ENCODE measurements around the gene FAM3B. TPM values are rescaled to one million over a fixed set of nuclear protein-coding genes. Genes with fewer than 3 reads are reported as not detected.
A peak's percentile ranks its signal among the peaks of the same experiment; 100 is the strongest.

FAM3B gene, protein sequence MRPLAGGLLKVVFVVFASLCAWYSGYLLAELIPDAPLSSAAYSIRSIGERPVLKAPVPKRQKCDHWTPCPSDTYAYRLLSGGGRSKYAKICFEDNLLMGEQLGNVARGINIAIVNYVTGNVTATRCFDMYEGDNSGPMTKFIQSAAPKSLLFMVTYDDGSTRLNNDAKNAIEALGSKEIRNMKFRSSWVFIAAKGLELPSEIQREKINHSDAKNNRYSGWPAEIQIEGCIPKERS
- not detected for total RNA-seq

DNA sequence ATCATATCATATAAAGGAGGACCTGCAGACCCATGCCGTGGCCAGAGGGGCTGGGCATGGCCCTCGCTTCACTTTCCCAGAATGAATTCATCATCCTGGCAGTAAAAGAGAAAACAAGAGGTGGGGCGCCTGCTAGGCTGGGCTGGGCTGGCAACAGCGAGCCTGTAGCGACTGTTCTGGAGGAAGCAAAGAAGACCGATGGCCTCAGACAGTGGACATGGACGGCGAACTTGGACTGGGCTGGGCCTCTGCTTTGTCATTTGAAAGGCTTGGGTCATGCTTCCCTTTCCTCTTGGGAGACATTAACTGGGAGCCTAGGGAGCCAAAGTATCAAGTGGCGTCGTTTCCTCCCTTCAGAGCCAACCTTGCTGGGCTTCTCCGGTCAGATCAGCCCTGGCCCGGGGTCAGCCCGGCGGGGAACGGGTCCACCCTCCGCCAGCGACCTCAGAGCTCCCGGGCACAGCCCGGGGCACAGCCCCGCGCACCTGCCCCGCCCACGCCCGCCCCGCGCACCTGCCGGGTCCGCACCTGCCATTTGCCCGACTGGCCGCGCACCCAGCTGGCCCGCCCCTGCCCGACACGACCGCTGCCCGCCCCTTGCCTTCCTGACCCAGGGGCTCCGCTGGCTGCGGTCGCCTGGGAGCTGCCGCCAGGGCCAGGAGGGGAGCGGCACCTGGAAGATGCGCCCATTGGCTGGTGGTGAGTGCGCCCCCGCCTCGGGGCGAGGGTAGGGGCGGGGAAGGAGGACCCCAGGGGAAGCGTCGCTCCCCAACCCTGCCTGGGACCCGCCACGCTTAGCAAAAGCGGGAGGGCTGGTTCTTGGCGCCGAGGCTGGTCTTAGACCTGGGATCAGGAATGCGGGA lies at the start of gene FAM3B:
TSS of gene FAM3B (plus strand) at position 602 of the 863 bp plus-strand sequence. CDS start at position 681, 79 bp downstream.
- H3K4me3 Mint-ChIP-seq, result no peak within 1 kb of the TSS
- no peaks in the 10 kb centered on the region for H3K9me3 Mint-ChIP-seq
- H3K4me1 Mint-ChIP-seq, result peaks cover 6% of the 10 kb centered on the region
- no peak for DNase-seq
- peaks cover 35% of the 10 kb centered on the region for H3K27me3 Mint-ChIP-seq
- H3K36me3 Mint-ChIP-seq, result no peaks in the 10 kb centered on the region
- H3K27ac Mint-ChIP-seq, result no peak within 1 kb of the TSS

DNA sequence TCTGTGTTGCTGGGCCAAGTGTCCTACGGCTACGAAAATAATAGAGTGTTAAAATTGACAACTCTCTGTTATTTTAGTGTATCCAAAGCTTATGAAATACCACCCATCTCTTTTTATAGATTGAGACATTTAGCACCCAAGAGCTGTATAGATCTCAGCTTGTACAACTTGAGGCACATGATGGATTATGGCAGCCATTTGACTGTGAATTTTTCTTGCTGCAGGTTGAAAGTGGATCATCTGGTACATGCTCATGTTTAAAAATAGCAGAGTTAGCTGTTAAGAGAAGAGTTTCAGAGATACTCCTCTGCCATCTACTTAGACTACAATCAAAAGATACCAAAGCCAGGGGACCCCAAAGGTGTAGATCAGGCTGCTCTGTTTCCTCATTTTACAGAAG lies 49.3 kb upstream of the FAM3B start:
- Mint-ChIP-seq H3K4me1 (no peaks in the 10 kb centered on the region), H3K27ac (no peak overlapping the region), H3K9me3 (peaks cover 15% of the 10 kb centered on the region), H3K4me3 (no peak overlapping the region), H3K27me3 (peaks cover 14% of the 10 kb centered on the region), H3K36me3 (no peaks in the 10 kb centered on the region)
- DNase-seq, result no peak

DNA sequence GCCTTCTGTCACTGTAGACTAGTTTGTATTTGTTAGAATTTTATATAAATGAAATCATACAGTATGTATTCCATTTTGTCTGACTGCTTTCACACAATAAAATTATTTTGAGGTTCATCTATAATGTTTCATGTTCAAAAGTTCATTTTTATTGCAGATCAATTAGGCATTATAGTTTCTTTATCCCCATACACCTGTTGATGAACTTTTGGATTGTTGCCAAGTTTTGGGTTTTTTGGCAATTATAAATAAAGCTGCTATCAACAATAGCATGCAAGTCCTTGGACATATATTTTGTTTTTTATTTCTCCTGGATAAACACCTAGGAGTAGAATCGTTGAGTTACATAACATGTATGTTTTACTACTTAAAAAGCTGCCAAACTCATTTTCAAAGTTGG lies 47.1 kb upstream of the FAM3B start:
- H3K27ac Mint-ChIP-seq, result no peak overlapping the region
- H3K4me1 Mint-ChIP-seq, result no peaks in the 10 kb centered on the region
- peaks cover 13% of the 10 kb centered on the region for H3K9me3 Mint-ChIP-seq
- H3K36me3 Mint-ChIP-seq, result peaks cover 4% of the 10 kb centered on the region
- peaks cover 2% of the 10 kb centered on the region for H3K27me3 Mint-ChIP-seq
- no peak overlapping the region for H3K4me3 Mint-ChIP-seq
- no peak for DNase-seq

DNA sequence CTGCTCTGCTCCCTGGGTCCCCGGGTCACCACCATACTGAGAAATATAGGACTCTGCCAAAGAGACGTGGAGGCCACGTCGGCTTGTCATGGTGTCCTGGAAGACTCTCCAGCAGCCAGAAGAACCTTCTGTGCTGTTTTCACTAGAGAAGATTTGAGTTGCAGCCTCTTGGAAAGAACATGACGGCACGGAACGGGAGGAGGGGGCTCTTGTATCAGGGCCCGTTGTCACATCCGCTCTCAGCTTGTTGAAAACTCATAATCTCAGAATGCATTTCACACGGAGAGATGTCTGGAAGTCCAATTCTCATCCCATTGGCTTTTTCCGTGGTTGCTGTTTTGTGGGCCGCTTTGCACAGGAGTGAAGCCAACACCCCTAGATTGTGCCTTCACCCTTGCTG lies 39.4 kb upstream of the FAM3B start:
- peaks cover 5% of the 10 kb centered on the region for H3K27me3 Mint-ChIP-seq
- no peak overlapping the region for H3K4me3 Mint-ChIP-seq
- peaks cover 8% of the 10 kb centered on the region for H3K9me3 Mint-ChIP-seq
- no peak for DNase-seq
- H3K36me3 Mint-ChIP-seq, result peaks cover 4% of the 10 kb centered on the region
- H3K27ac Mint-ChIP-seq, result no peak overlapping the region
- H3K4me1 Mint-ChIP-seq, result no peaks in the 10 kb centered on the region

DNA sequence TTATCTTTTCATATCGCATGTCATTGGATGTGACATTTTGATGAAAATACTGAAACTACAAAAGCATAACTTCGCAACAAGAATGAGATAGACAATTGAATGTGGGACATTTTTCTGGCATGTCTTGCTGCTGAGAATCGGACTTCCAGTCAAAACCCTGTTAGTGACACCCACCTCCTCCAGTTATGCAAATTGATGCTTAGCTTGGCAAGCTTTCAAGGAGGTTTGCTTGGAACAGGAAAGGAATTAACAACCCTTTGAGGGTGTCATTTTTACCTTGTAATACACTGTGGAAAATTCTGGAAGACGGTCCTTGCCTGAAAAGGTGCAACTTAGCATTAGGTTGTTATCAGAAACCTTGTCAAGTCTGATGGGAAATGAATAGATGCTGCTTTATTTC lies 38.8 kb upstream of the FAM3B start:
- H3K9me3 Mint-ChIP-seq, result peaks cover 2% of the 10 kb centered on the region

DNA sequence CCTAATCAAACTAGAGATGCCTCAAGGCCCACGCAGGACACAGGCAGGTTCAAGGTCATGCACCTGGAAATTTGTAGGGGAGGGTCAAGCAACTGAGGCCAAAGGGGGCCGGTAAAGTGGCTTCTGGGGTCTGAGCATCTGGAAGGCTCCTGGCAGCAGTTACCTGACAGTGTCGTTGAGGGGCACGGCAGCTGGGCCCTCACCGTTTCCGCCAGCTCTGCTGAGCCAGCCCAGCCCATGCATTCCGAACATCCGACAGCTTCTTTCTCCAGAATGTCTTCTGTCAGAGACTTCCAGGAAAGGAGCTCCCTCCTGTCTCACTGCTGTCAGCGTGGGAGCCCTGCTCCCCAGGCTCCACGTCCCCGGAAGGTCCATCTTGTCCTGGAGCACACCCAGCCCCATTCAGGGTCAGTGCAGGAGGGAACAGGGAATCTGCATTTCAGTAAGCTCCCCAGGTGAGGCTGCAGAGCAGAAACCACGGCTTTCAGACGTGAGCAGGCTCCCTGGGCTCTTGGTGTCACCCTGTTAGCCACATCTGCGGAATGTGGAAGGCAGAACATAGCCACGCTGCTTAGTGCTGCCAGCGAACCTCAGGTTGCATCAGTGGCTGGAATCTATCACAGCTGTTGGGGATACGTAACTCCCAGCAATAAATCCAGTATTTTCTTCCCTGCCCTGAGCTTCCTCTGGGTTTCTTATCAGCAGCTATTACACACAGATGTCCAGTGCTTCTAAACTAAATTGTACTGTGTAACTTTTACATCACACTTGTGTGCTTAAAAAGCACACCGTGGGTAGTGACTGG lies 36.3 kb upstream of the FAM3B start:
- Mint-ChIP-seq H3K27me3 (peaks cover 13% of the 10 kb centered on the region), H3K9me3 (no peaks in the 10 kb centered on the region)

More for the DNA sequence above, 38.8 kb upstream of the FAM3B start:
- DNase-seq, result no peak
- Mint-ChIP-seq H3K27ac (no peak overlapping the region), H3K36me3 (peaks cover under 1% of the 10 kb centered on the region), H3K4me3 (no peak overlapping the region), H3K4me1 (no peaks in the 10 kb centered on the region), H3K27me3 (peaks cover 9% of the 10 kb centered on the region)

DNA sequence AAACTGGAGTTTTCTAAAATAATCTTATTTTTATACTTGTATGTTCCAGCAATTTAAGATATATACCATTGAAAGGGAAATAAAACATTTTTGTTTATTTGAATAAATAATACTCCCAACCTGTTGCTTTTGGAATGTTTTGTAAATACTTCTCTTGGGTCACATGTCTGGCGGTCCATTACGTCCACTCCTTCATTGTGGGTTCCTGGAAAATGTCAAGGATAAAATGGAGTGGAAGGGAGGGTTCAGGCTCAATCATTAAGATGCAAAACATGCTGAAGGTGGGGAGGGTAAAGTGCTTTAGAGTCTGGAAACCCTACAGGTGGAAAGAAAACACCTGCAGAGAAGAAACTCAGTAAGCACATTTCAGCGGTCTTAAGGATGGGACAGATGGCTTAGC lies 34.2 kb upstream of the FAM3B start:
- no peak overlapping the region for H3K4me3 Mint-ChIP-seq
- H3K36me3 Mint-ChIP-seq, result no peaks in the 10 kb centered on the region
- H3K27me3 Mint-ChIP-seq, result peaks cover 13% of the 10 kb centered on the region

More for the DNA sequence above, 36.3 kb upstream of the FAM3B start:
- Mint-ChIP-seq H3K27ac (peak overlapping the region; percentile 27), H3K4me3 (no peak overlapping the region), H3K4me1 (peaks cover 2% of the 10 kb centered on the region), H3K36me3 (no peaks in the 10 kb centered on the region)
- no peak for DNase-seq

DNA sequence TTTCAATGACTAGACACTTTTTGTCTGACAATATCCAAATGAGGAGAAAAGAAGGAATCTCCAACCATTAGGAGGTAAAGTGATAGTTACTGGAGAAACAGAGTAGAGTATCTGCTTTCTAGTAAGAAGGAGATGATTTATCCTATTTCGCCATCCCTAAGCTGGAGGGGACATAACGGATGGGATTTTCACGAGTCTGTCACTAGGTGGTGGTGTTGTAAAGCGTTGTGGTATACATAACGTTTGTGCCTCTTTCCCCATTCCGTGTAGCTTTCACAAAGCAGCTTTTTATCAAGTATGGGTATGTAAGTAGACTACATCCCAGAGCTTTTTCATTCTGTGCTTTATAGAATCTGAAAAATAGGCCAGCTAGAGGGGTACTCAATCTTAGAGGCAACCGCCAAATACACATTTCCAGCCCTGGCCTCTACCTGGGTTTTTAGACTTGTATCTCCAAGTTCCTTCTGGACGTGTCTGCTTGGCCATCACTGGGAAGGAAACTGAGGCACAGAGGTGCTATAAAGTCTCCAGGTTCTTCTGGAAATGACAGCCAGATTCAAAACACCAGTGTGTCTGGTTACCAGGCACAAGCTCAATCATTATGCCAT lies 33.3 kb upstream of the FAM3B start:
- H3K4me1 Mint-ChIP-seq, result peaks cover 2% of the 10 kb centered on the region
- peaks cover 13% of the 10 kb centered on the region for H3K27me3 Mint-ChIP-seq
- DNase-seq, result peak; percentile 11
- no peaks in the 10 kb centered on the region for H3K9me3 Mint-ChIP-seq
- no peak overlapping the region for H3K27ac Mint-ChIP-seq
- no peak overlapping the region for H3K4me3 Mint-ChIP-seq
- no peaks in the 10 kb centered on the region for H3K36me3 Mint-ChIP-seq

More for the DNA sequence above, 34.2 kb upstream of the FAM3B start:
- peaks cover 2% of the 10 kb centered on the region for H3K4me1 Mint-ChIP-seq
- H3K9me3 Mint-ChIP-seq, result no peaks in the 10 kb centered on the region
- H3K27ac Mint-ChIP-seq, result no peak overlapping the region
- DNase-seq, result no peak

DNA sequence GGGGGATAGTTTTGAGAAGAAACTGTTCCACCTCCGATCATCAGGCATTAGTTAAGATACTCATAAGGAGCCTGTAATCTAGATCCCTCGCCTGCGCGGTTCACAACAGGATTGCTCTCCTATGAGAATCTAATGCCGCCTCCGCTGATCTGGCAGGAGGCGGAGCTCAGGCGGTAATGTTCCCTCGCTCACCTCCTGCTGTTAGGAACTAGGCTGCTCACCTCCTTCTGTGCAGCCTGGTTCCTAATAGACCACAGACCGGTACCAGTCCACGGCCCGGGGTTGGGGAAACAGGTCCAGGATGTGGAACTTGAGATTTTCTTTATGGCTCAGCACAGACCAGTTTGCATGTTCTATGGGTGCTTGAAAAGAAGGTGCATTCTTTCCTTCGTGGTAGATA lies 27.2 kb upstream of the FAM3B start:
- H3K36me3 Mint-ChIP-seq, result no peaks in the 10 kb centered on the region
- no peak overlapping the region for H3K27ac Mint-ChIP-seq
- H3K27me3 Mint-ChIP-seq, result peaks cover 10% of the 10 kb centered on the region
- no peaks in the 10 kb centered on the region for H3K9me3 Mint-ChIP-seq
- no peak overlapping the region for H3K4me3 Mint-ChIP-seq
- H3K4me1 Mint-ChIP-seq, result peaks cover 3% of the 10 kb centered on the region
- DNase-seq, result no peak

DNA sequence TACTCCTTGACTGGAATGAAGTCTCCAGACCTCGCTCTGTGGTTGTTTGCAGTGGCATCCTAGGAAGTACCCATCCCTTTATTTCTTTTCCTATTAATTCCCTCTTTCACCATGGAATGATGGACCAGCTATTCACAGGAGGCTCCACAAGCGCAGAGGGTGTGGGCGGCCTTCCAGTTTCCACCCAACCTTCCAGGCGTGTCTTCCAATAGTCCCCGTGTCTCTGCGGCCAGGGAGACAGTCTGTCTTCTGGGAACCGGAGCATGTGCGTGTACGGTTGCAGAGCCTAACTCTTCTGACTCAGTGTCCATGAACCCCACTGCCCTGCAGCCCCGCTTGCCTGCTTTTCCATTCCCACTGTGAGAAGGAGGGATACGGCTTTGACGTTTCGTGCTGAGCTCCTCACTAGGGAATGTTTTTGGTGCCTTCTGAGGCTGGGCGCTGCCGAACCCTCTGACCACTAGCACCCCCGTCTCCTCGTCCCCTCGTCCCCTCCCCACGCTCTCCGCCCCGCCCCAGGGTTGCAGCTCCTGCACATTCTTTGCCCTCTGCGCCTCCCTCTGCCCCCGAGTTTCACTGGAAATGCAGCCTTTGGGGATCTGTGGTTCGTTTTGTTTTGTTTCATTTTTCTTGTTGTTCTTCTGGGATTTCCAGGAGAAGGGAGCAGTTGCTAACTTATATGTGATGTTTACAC lies 26.3 kb upstream of the FAM3B start:
- peaks cover 14% of the 10 kb centered on the region for H3K27me3 Mint-ChIP-seq
- no peaks in the 10 kb centered on the region for H3K36me3 Mint-ChIP-seq
- H3K27ac Mint-ChIP-seq, result no peak overlapping the region
- H3K4me3 Mint-ChIP-seq, result no peak overlapping the region
- H3K9me3 Mint-ChIP-seq, result no peaks in the 10 kb centered on the region
- H3K4me1 Mint-ChIP-seq, result peaks cover 3% of the 10 kb centered on the region
- DNase-seq, result no peak

DNA sequence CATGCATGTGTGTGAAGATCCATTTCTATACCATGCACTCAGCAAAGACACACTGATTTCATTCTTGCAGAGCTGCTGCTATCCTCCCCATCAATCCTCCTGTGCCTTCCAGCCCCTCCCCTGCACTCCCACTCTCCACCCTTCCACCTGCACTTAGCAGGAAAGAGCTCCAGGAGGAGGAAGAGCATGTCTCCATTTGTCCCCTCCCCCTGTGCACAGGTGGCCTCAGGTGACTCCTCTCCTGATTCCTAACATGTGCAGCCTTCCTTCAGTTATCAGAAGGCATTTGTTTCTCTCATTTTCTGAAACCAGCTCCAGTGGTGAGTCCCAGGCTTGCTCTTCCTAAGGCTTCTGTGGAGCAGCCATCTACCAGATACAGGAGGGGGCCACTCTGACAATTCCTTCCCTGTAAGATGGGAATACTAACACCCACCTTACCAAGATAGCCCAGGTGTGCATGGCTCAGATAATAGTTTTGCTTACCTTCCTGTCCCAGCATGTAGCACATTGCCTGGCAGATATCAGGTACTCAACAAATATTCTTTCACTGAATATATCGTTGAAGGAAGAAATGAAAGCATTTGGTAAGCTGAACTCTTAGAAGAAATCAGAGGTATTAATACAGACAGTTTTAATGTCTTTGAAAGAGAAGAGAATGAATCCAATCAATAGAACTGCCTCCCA lies 21.9 kb upstream of the FAM3B start:
- H3K36me3 Mint-ChIP-seq, result no peaks in the 10 kb centered on the region
- no peak for DNase-seq
- no peak overlapping the region for H3K27ac Mint-ChIP-seq
- peaks cover 3% of the 10 kb centered on the region for H3K4me1 Mint-ChIP-seq
- H3K4me3 Mint-ChIP-seq, result no peak overlapping the region
- H3K27me3 Mint-ChIP-seq, result peaks cover 14% of the 10 kb centered on the region
- no peaks in the 10 kb centered on the region for H3K9me3 Mint-ChIP-seq

DNA sequence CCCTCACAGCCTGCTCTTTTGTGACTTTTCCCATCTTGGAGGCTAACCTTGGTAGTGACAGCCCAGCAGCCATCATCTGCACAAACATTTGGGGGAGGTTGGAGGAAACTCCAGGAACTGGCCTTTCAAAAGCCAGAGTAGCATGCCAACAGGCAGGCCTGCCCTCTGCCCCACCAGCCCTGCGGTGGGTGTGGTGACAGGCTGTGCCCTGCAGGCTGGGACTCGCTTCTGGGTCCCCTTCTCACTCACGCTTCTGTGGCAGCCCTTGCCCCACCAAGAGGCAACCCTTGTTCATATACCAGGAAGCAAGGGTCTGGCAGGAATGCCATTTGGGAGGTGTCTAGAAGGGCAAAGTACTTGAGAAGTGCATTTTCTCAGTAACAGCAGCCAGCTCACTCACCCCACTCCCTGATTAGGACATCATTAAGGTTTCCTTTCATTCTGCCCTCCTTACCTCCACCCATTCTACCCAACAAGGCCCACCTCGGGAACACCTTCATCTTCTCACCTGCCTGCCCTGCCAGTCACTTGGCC lies 20.8 kb upstream of the FAM3B start:
- H3K27me3 Mint-ChIP-seq, result peaks cover 14% of the 10 kb centered on the region
- no peak overlapping the region for H3K27ac Mint-ChIP-seq
- peaks cover 3% of the 10 kb centered on the region for H3K4me1 Mint-ChIP-seq
- no peaks in the 10 kb centered on the region for H3K9me3 Mint-ChIP-seq
- H3K4me3 Mint-ChIP-seq, result no peak overlapping the region
- H3K36me3 Mint-ChIP-seq, result no peaks in the 10 kb centered on the region
- DNase-seq, result no peak

DNA sequence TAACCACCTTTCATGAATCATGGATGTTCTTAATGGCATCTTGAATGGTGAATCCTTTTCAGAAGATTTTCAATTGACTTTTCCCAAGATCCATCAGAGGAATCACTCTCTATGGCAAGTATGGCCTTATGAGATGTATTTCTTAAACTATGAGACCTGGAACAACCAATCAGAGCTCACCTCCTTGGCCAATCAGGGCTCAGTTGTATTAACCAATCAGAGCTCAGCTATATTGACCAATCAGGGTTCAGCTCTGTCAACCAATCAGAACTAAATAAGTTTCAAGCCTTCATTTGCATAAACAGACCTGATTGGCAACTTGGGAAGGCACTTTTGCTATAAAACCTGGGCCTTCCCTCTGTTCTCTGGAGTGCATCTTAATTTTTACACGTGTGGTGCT lies 13.6 kb upstream of the FAM3B start:
- H3K4me1 Mint-ChIP-seq, result no peaks in the 10 kb centered on the region
- no peak overlapping the region for H3K4me3 Mint-ChIP-seq
- DNase-seq, result no peak
- H3K27me3 Mint-ChIP-seq, result no peaks in the 10 kb centered on the region
- no peaks in the 10 kb centered on the region for H3K9me3 Mint-ChIP-seq
- H3K36me3 Mint-ChIP-seq, result no peaks in the 10 kb centered on the region
- no peak overlapping the region for H3K27ac Mint-ChIP-seq

All from activated naive CD8-positive, alpha-beta T cell treated with anti-CD3 and anti-CD28 coated beads for 36 hours (primary cell).